ENCODE data around the gene SMKR1. TPM values are rescaled to one million over a fixed set of nuclear protein-coding genes. Genes with fewer than 3 reads are reported as not detected.
"Not testable (repeated sequence)": the region's sequence is repeated elsewhere in the genome, so short reads cannot be mapped to it uniquely, and the experiment has no call there.

The SMKR1 gene
- total and polyA plus RNA-seq, 12 donors, result 0.72 to 4.6 (median 1.9) TPM; not detected in 2

DNA sequence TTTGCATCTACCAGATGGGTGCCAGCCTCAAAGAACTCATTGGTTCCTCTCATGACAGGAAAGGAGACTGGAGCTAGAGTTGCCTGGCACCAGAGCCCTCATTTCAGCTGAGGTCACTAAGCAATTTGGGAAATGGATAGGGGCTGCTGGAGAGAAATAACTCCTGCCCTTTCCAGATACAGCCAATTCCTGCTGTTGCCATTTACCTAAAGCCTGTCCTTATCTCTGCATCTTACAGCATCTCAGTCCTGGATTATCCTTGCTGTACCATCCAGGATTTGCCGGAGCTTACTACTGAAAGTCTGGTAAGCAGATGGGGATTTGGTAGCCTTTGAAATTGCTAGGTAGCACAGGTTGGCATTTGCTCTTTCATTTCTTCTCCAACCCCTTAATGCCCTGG, 31.9 kb upstream of the SMKR1 start:
- Histone ChIP-seq H3K27ac (no peak overlapping the region), H3K4me1 (replicated peaks in 1 of 2) (no peaks in the 10 kb centered on the region), H3K9me3 (replicated peaks in 1 of 3) (no peaks in the 10 kb centered on the region), H3K27me3 (no peaks in the 10 kb centered on the region), H3K36me3 (replicated peaks in 1 of 2) (no peaks in the 10 kb centered on the region), H3K4me3 (no peak overlapping the region)
- WGBS, 4 donors, result 73 to 100% (median 95%) methylated on average over 1 of the region's 1 CpG
- TF ChIP-seq POLR2A (IDR thresholded peaks at IDR 0.05), result no peak
- TF ChIP-seq, protein P1, sequence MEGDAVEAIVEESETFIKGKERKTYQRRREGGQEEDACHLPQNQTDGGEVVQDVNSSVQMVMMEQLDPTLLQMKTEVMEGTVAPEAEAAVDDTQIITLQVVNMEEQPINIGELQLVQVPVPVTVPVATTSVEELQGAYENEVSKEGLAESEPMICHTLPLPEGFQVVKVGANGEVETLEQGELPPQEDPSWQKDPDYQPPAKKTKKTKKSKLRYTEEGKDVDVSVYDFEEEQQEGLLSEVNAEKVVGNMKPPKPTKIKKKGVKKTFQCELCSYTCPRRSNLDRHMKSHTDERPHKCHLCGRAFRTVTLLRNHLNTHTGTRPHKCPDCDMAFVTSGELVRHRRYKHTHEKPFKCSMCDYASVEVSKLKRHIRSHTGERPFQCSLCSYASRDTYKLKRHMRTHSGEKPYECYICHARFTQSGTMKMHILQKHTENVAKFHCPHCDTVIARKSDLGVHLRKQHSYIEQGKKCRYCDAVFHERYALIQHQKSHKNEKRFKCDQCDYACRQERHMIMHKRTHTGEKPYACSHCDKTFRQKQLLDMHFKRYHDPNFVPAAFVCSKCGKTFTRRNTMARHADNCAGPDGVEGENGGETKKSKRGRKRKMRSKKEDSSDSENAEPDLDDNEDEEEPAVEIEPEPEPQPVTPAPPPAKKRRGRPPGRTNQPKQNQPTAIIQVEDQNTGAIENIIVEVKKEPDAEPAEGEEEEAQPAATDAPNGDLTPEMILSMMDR (IDR thresholded peaks at IDR 0.05), result no peak
- DNase-seq, result no peak
- intact Hi-C loops (cut with DNase I), result loop anchor here (5.0 to 10.0 kb wide), 2 partner anchors 103 to 174 kb away; no protein-coding TSS in a partner anchor

DNA sequence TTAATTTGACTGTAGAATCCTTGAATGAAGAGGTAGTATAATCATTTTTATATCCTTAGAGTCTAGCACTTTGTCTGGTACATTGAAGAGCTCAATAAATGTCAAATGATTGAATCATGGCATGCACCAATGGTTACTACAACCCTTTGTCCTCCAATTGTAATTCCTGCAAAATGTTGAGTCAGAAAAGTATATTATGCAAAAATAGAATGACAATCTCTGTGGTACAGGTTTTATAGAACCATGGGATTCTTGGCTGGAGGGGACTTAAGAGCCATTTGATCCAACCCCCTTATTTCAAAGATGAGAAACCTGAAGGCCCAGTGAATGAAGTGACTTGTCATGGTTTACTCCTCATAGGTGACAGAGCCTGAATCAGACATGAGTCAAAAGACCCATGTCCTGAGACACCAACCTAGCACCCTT, 30.9 kb upstream of the SMKR1 start:
- TF ChIP-seq, protein P1 (IDR thresholded peaks at IDR 0.05), result no peak
- no peak for TF ChIP-seq POLR2A (IDR thresholded peaks at IDR 0.05)
- H3K4me1 ChIP-seq (replicated peaks in 1 of 2), result no peaks in the 10 kb centered on the region
- H3K27me3 ChIP-seq, result no peaks in the 10 kb centered on the region
- no peaks in the 10 kb centered on the region for H3K36me3 ChIP-seq (replicated peaks in 1 of 2)
- intact Hi-C loops (cut with DNase I), result loop anchor here (5.0 to 10.0 kb wide), 2 partner anchors 104 to 173 kb away; no protein-coding TSS in a partner anchor
- H3K9me3 ChIP-seq (replicated peaks in 1 of 3), result no peaks in the 10 kb centered on the region
- no peak overlapping the region for H3K27ac ChIP-seq
- H3K4me3 ChIP-seq, result no peak overlapping the region
- DNase-seq, result no peak

DNA sequence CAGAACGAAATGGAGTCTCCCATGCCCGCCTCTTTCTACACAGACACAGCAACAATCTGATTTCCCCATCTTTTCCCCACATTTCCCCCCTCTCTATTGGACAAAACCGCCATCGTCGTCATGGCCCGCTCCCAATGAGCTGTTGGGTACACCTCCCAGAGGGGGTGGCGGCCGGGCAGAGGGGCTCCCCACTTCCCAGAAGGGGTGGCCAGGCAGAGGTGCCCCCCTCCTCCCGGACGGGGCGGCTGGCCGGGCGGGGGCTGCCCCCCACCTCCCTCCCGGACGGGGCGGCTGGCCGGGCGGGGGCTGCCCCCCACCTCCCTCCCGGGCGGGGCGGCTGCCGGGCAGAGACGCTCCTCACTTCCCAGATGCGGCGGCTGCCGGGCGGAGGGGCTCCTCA, 26.4 kb upstream of the SMKR1 start:
- H3K36me3 ChIP-seq (replicated peaks in 1 of 2); DNase-seq; H3K4me3 ChIP-seq; H3K27me3 ChIP-seq; H3K9me3 ChIP-seq (replicated peaks in 1 of 3); H3K27ac ChIP-seq; H3K4me1 ChIP-seq (replicated peaks in 1 of 2): not testable (repeated sequence)
- 91 to 98% (median 95%) methylated on average over 6 to 27 of the region's 27 CpGs for WGBS, 4 donors
- intact Hi-C loops (cut with DNase I), result loop anchor here in 1 of 2 donors (10.0 kb wide), 1 partner anchor 169 kb away; no protein-coding TSS in a partner anchor

DNA sequence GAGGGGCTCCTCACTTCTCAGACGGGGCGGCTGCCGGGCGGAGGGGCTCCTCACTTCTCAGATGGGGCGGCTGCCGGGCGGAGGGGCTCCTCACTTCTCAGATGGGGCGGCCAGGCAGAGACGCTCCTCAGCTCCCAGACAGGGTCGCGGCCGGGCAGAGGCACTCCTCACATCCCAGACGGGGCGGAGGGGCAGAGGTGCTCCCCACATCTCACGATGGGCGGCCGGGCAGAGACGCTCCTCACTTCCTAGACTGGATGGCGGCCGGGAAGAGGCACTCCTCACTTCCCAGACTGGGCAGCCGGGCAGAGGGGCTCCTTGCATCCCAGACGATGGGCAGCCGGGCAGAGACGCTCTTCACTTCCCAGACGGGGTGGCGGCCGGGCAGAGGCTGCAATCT, 25.9 kb upstream of the SMKR1 start:
- intact Hi-C loops (cut with DNase I), result loop anchor here in 1 of 2 donors (10.0 kb wide), 1 partner anchor 168 kb away; no protein-coding TSS in a partner anchor
- not testable (repeated sequence) for H3K27me3 ChIP-seq; H3K27ac ChIP-seq; H3K4me1 ChIP-seq (replicated peaks in 1 of 2); DNase-seq; H3K36me3 ChIP-seq (replicated peaks in 1 of 2); H3K4me3 ChIP-seq; H3K9me3 ChIP-seq (replicated peaks in 1 of 3)
- WGBS, 4 donors, result 97 to 99% (median 97%) methylated on average over 14 to 23 of the region's 27 CpGs; no CpG with 5 or more reads in 1 of the 4 donors

DNA sequence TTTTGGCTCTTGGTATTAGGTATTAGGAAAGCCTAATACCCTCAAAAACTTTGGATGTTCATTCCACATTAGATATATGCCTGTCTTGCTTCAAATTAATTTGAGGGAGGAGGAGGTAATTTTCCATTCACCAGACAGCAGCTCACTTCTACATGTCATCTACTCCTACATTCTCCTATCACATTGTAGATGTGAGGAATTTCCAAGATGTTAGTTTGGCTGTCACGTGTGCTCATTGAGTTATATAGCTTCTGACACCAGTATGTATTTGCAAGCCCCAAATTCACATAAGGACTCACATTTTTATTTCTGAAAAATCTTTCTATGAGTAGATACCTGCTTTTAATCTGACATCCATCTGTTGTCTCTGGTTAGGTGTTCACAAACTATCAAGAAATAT, 22.5 kb upstream of the SMKR1 start:
- WGBS, 4 donors, result 85 to 97% (median 91%) methylated on average over 1 of the region's 1 CpG
- Histone ChIP-seq H3K4me3 (no peak overlapping the region), H3K27me3 (no peaks in the 10 kb centered on the region), H3K27ac (no peak overlapping the region), H3K9me3 (replicated peaks in 1 of 3) (no peaks in the 10 kb centered on the region), H3K36me3 (replicated peaks in 1 of 2) (no peaks in the 10 kb centered on the region), H3K4me1 (replicated peaks in 1 of 2) (no peaks in the 10 kb centered on the region)
- no peak for DNase-seq
- intact Hi-C loops (cut with DNase I), result loop anchor here in 1 of 2 donors (10.0 kb wide), 1 partner anchor 165 kb away; no protein-coding TSS in a partner anchor
- TF ChIP-seq, protein P1 (IDR thresholded peaks at IDR 0.05), result no peak

All from adrenal gland (tissue), 12 donors.